ENCODE data around the gene UNC5C.

UNC5C gene

GRCh38 chr4:95361696-95361965 lies 187.1 kb downstream of the UNC5C start:
- ChIA-PET POLR2A (no interaction called here), CTCF (no interaction called here)
- no peaks in the 10 kb centered on the region for H3K36me3 ChIP-seq (ENCODE audit: control insufficient read depth in 2 of 2, insufficient read depth in 1 of 2, low read length in 2 of 2)
- no peak overlapping the region for H3K27ac ChIP-seq (ENCODE audit: extremely low read depth, low read depth, low read length)
- no peak overlapping the region for H3K4me3 ChIP-seq (ENCODE audit: low read depth, low read length)
- TF ChIP-seq KLF1 (tag by site-specific recombination; IDR thresholded peaks at IDR 0.05) (no peak), ZBTB10 (tag by site-specific recombination; IDR thresholded peaks at IDR 0.05) (no peak), EGR2 (tag by site-specific recombination; IDR thresholded peaks at IDR 0.05; ENCODE audit: low read depth) (no peak), ZNF184 (tag by site-specific recombination; IDR thresholded peaks at IDR 0.05) (no peak), ZNF274 (IDR thresholded peaks at IDR 0.05; ENCODE audit: low read length) (no peak), ZNF274 (tag by site-specific recombination; IDR thresholded peaks at IDR 0.05; ENCODE audit: borderline replicate concordance) (no peak)
- H3K4me1 ChIP-seq (ENCODE audit: control insufficient read depth, insufficient read depth, low read length): peaks cover 12% of the 10 kb centered on the region; the same call in 1 of the 2 replicates
- H3K9me3 ChIP-seq (ENCODE audit: control insufficient read depth, insufficient read depth, low read depth, low read length): no peaks in the 10 kb centered on the region

DNA sequence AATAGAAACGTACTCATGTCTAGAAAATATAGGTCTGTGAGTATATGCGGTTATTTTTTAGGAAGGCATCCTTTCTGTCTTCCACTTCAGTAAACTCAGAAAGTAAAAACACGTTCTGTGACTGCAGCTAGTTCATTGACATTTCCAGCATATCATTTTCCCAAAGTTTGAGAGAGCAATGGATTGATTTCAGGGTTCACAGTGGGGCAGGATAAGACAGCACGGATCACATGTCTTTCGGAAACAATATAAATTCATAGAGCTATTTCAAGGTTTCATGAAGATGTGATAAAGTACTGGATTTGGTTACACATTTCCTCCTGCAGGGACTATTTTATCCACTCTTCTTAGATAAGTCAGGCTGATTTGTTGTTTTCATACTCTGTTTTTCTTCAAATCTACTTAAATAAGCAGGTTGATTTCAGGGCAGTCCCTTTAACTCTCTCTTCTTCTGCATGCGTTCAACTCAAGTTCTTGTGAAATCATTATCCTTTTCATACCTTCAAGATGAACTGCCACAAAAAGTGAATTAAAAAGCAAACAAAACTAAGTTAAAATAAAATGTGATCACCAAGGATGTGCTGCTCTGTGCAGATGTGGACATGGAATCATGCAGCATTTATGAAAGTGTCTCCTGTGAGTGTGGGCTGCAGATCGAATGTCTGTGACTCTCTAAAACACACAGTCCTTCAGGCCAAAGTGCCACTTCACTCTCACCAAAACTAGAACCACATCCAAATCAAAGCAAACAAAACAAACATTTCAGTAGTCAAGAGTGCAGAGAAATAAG lies 187.7 kb downstream of the UNC5C start:
- peaks cover 12% of the 10 kb centered on the region; the same call in 1 of the 2 replicates for H3K4me1 ChIP-seq (ENCODE audit: control insufficient read depth, insufficient read depth, low read length)
- no peak overlapping the region for H3K4me3 ChIP-seq (ENCODE audit: low read depth, low read length)
- H3K27ac ChIP-seq (ENCODE audit: extremely low read depth, low read depth, low read length): no peak overlapping the region
- H3K36me3 ChIP-seq (ENCODE audit: control insufficient read depth in 2 of 2, insufficient read depth in 1 of 2, low read length in 2 of 2): no peaks in the 10 kb centered on the region
- H3K9me3 ChIP-seq (ENCODE audit: control insufficient read depth, insufficient read depth, low read depth, low read length): no peaks in the 10 kb centered on the region
- POLR2A ChIA-PET: no interaction called here
- CTCF ChIA-PET: interaction anchor here (0.6 kb wide), 1 partner anchor 199 kb away, joined by 3 read pairs; no protein-coding TSS in a partner anchor
- TF ChIP-seq ZNF585B (tag by site-specific recombination; IDR thresholded peaks at IDR 0.05): no peak
- no peak for TF ChIP-seq ZNF140 (tag by site-specific recombination; IDR thresholded peaks at IDR 0.05)
- TF ChIP-seq, protein P1, sequence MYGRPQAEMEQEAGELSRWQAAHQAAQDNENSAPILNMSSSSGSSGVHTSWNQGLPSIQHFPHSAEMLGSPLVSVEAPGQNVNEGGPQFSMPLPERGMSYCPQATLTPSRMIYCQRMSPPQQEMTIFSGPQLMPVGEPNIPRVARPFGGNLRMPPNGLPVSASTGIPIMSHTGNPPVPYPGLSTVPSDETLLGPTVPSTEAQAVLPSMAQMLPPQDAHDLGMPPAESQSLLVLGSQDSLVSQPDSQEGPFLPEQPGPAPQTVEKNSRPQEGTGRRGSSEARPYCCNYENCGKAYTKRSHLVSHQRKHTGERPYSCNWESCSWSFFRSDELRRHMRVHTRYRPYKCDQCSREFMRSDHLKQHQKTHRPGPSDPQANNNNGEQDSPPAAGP (tag by site-specific recombination; IDR thresholded peaks at IDR 0.05): no peak
- TF ChIP-seq ZNF174 (tag by site-specific recombination; IDR thresholded peaks at IDR 0.05): no peak
- no peak for TF ChIP-seq ZNF670 (tag by site-specific recombination; IDR thresholded peaks at IDR 0.05; ENCODE audit: low read depth)
- TF ChIP-seq, protein P2, sequence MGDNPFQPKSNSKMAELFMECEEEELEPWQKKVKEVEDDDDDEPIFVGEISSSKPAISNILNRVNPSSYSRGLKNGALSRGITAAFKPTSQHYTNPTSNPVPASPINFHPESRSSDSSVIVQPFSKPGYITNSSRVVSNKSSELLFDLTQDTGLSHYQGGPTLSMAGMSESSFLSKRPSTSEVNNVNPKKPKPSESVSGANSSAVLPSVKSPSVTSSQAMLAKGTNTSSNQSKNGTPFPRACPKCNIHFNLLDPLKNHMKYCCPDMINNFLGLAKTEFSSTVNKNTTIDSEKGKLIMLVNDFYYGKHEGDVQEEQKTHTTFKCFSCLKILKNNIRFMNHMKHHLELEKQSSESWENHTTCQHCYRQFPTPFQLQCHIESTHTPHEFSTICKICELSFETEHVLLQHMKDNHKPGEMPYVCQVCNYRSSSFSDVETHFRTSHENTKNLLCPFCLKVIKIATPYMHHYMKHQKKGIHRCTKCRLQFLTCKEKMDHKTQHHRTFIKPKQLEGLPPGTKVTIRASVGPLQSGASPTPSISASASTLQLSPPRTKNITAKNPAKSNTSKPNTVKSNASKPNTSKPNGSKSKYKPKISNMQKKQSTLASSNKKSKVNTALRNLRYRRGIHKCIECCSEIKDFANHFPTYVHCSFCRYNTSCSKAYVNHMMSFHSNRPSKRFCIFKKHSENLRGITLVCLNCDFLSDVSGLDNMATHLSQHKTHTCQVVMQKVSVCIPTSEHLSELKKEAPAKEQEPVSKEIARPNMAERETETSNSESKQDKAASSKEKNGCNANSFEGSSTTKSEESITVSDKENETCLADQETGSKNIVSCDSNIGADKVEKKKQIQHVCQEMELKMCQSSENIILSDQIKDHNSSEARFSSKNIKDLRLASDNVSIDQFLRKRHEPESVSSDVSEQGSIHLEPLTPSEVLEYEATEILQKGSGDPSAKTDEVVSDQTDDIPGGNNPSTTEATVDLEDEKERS (tag by site-specific recombination; IDR thresholded peaks at IDR 0.05): no peak
- peak; percentile 28; the same call in 1 of the 2 replicates for TF ChIP-seq GFI1B (tag by site-specific recombination; IDR thresholded peaks at IDR 0.05)
- no peak for TF ChIP-seq BCL6B (tag by site-specific recombination; IDR thresholded peaks at IDR 0.05)
- TF ChIP-seq BCL11B (tag by site-specific recombination; IDR thresholded peaks at IDR 0.05; ENCODE audit: low read depth): no peak
- TF ChIP-seq ZNF843 (tag by site-specific recombination; IDR thresholded peaks at IDR 0.05): no peak
- 0 out of 2 replicates have a peak, but pooled peaks have one; percentile 28 for TF ChIP-seq TRIM28 (IDR thresholded peaks at IDR 0.05; ENCODE audit: borderline replicate concordance, low read length)
- TF ChIP-seq ZBTB17 (tag by site-specific recombination; IDR thresholded peaks at IDR 0.05): peak; percentile 33; the same call in 1 of the 2 replicates
- TF ChIP-seq KLF16 (tag by site-specific recombination; IDR thresholded peaks at IDR 0.05): no peak
- TF ChIP-seq, protein P3, sequence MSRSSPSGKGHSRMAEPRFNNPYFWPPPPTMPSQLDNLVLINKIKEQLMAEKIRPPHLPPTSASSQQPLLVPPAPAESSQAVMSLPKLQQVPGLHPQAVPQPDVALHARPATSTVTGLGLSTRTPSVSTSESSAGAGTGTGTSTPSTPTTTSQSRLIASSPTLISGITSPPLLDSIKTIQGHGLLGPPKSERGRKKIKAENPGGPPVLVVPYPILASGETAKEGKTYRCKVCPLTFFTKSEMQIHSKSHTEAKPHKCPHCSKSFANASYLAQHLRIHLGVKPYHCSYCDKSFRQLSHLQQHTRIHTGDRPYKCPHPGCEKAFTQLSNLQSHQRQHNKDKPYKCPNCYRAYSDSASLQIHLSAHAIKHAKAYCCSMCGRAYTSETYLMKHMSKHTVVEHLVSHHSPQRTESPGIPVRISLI (tag by site-specific recombination; IDR thresholded peaks at IDR 0.05): no peak
- peak; percentile 4; the same call in 1 of the 2 replicates for TF ChIP-seq PRDM6 (tag by site-specific recombination; IDR thresholded peaks at IDR 0.05)
- TF ChIP-seq ZNF704 (tag by site-specific recombination; IDR thresholded peaks at IDR 0.05): no peak

All from HEK293 (cell line).